Measurements from ENCODE around the gene LILRA2. TPM values are rescaled to one million over a fixed set of nuclear protein-coding genes. Genes with fewer than 3 reads are reported as not detected.

Gene LILRA2
- total and polyA plus RNA-seq, 2 of the 8 experiments (the other 6 are each of a cell fraction or from before 2014, with no cell fraction given), result not detected

- CTCF ChIA-PET (ENCODE audit: partially characterized antibody), result no interaction called here
- no peak for TF ChIP-seq KDM1A (IDR thresholded peaks at IDR 0.05; ENCODE audit: borderline replicate concordance, low read length)
- TF ChIP-seq MAFK (IDR thresholded peaks at IDR 0.05; ENCODE audit: low read depth, low read length), result no peak
Observed at GRCh38 chr19:54620464-54620863, 46.9 kb downstream of the LILRA2 start.

More at GRCh38 chr19:54620464-54620863, 46.9 kb downstream of the LILRA2 start:
- no peak overlapping the region for H2BK15ac ChIP-seq (ENCODE audit: low read length)
- H3K56ac ChIP-seq (replicated peaks; ENCODE audit: insufficient read length, low read depth, low read length), result no peak overlapping the region
- H4K5ac ChIP-seq (ENCODE audit: insufficient read length, low read depth, low read length), result no peak overlapping the region
- H2BK12ac ChIP-seq (ENCODE audit: low read depth, low read length), result no peak overlapping the region
- no peak overlapping the region for H3K27ac ChIP-seq (ENCODE audit: low read depth, low read length)
- no peaks in the 10 kb centered on the region for H4K20me1 ChIP-seq (replicated peaks in 1 of 2; ENCODE audit: control insufficient read depth in 1 of 2, insufficient read depth in 2 of 2, low read length in 2 of 2)
- H3K9ac ChIP-seq (replicated peaks in 1 of 4; ENCODE audit: extremely low read depth in 1 of 4, low read depth in 3 of 4, low read length in 3 of 4), result no peak overlapping the region
- no peak overlapping the region for H3K4ac ChIP-seq (replicated peaks; ENCODE audit: insufficient read length, low read depth, low read length)
- H2BK120ac ChIP-seq (replicated peaks; ENCODE audit: low read depth, low read length), result no peak overlapping the region
- no peak overlapping the region for H3K23ac ChIP-seq (ENCODE audit: insufficient read length)
- H4K91ac ChIP-seq (replicated peaks; ENCODE audit: insufficient read length, low read length), result no peak overlapping the region
- no peaks in the 10 kb centered on the region for H3K23me2 ChIP-seq (ENCODE audit: low read depth, low read length)
- peaks cover 25 to 47% of the 10 kb centered on the region in 2 experiments; a peak in 3 of 4 replicates for H3K9me3 ChIP-seq (ENCODE audit: insufficient read depth in 2 of 2, low read depth in 1 of 2, low read length in 1 of 2)
- no peak overlapping the region for H4K8ac ChIP-seq (ENCODE audit: extremely low read depth, insufficient read depth, low read length)
- no peak overlapping the region for H3K18ac ChIP-seq (ENCODE audit: extremely low read depth, low read length)
- no peak overlapping the region for H2BK20ac ChIP-seq (ENCODE audit: low read length)
- H2AK5ac ChIP-seq (ENCODE audit: low read depth, low read length), result no peak overlapping the region
- POLR2A ChIA-PET (ENCODE audit: partially characterized antibody), result interaction anchor here (0.6 kb wide), 1 partner anchor 14 kb away, joined by 3 read pairs; no protein-coding TSS in a partner anchor
- no peak for DNase-seq (ENCODE audit: low read depth in 1 of 2, low spot score in 2 of 2)
- H2BK5ac ChIP-seq (ENCODE audit: low read depth, low read length), result no peak overlapping the region
- WGBS, 2 experiments (ENCODE audit: extremely low coverage in 1 of 2, insufficient coverage in 1 of 2, insufficient read length in 1 of 2, insufficient replicate concordance in 2 of 2, low coverage in 1 of 2, low lambda C conversion rate in 2 of 2, missing lambda C conversion rate in 1 of 2), result 76% methylated on average over 4 of the region's 4 CpGs; no CpG with 5 or more reads in 1 of the 2 experiments
- no peak overlapping the region for H3K14ac ChIP-seq (ENCODE audit: insufficient read length)
- H2AFZ ChIP-seq (ENCODE audit: low read length), result no peak overlapping the region
- no peak overlapping the region for H3K4me2 ChIP-seq (ENCODE audit: insufficient read depth in 1 of 2, low read depth in 2 of 2, low read length in 2 of 2)
- H3K4me1 ChIP-seq (replicated peaks in 1 of 4; ENCODE audit: control insufficient read depth in 3 of 4, insufficient read depth in 4 of 4, low read length in 3 of 4), result no peaks in the 10 kb centered on the region
- no peak overlapping the region for H3K4me3 ChIP-seq (ENCODE audit: extremely low read depth in 1 of 4, insufficient read depth in 2 of 4, low read depth in 3 of 4, low read length in 4 of 4)
- no peaks in the 10 kb centered on the region for H3K36me3 ChIP-seq (ENCODE audit: control insufficient read depth in 2 of 4, insufficient read depth in 4 of 4, low read length in 3 of 4)
- H3K79me2 ChIP-seq (ENCODE audit: control insufficient read depth in 1 of 2, insufficient read depth in 2 of 2, low read length in 2 of 2), result no peaks in the 10 kb centered on the region
- no peaks in the 10 kb centered on the region for H3K27me3 ChIP-seq (replicated peaks in 1 of 4; ENCODE audit: control insufficient read depth in 3 of 4, extremely low read depth in 1 of 4, insufficient read depth in 3 of 4, low read length in 3 of 4)
- FAIRE-seq, result no peak
- no peaks in the 10 kb centered on the region for H3K79me1 ChIP-seq (ENCODE audit: low read depth, low read length)

Measured in H1 (cell line).